SK-N-SH (cell line): ENCODE measurements around the gene TCF23. TPM values are rescaled to one million over a fixed set of nuclear protein-coding genes. Genes with fewer than 3 reads are reported as not detected.

Source experiments
- CTCF ChIA-PET: fragments of 300-600, 350-600 bp; formaldehyde crosslinking; extraction: SDS; loops from one replicate; lab custom pipeline; 2021; lab: Yijun Ruan, JAX
- POLR2A ChIA-PET: fragments of 350-600 bp; sonication (Branson Sonifier 250); formaldehyde crosslinking; extraction: SDS; loops from one replicate; lab custom pipeline; 2020; ENCODE audit warnings: antibody characterized with exemption, inconsistent platforms; lab: Yijun Ruan, JAX
- DNase-seq: peaks from one replicate; pipeline ENCODE4 v3.0.0; 2012
- H2AFZ ChIP-seq: fragments of 200-600 bp; sonication (generic); 2 replicates; pipeline ENCODE4 v1.8.1; 2016; ENCODE audit warnings: antibody characterized with exemption, mild to moderate bottlenecking, low read depth
- H3F3A ChIP-seq: fragments of 200-600 bp; sonication (generic); replicated peaks from 2 replicates; pipeline ENCODE3; 2016; ENCODE audit warnings: antibody characterized with exemption, mild to moderate bottlenecking; ENCODE audit not compliant: insufficient read depth
- H3K27ac ChIP-seq, 2 experiments: fragments of 200-500 bp in 1 of 2; fragments of 200-600 bp in 1 of 2; sonication (Bioruptor generic) in 1 of 2; sonication (generic), shearing (Covaris generic) in 1 of 2; 2 replicates each; pipeline versions ENCODE4 v1.5.1 to v1.6.1; 2014 to 2016; ENCODE audit warnings: low read depth in 2 of 2, inconsistent platforms in 1 of 2, low read length in 1 of 2, mild to moderate bottlenecking in 1 of 2, mixed read lengths in 1 of 2
- H3K27me3 ChIP-seq: fragments of 200-600 bp; sonication (generic), shearing (Covaris generic); 2 replicates; pipeline ENCODE4 v1.6.1; 2016; ENCODE audit warnings: mixed run types; ENCODE audit not compliant: insufficient read depth
- H3K36me3 ChIP-seq, 2 experiments: fragments of 200-500 bp in 1 of 2; fragments of 200-600 bp in 1 of 2; sonication (Bioruptor generic) in 1 of 2; sonication (generic) in 1 of 2; replicated peaks in 1 of 2; 2 replicates each; pipeline versions ENCODE3 to v1.5.1; 2014 to 2016; ENCODE audit warnings: low read length in 1 of 2, mild to moderate bottlenecking in 1 of 2; ENCODE audit not compliant: insufficient read depth in 2 of 2, control insufficient read depth in 1 of 2
- H3K4me1 ChIP-seq, 2 experiments: fragments of 200-500 bp in 1 of 2; fragments of 200-600 bp in 1 of 2; sonication (Bioruptor generic) in 1 of 2; sonication (generic), shearing (Covaris generic) in 1 of 2; 2 replicates each; pipeline versions ENCODE4 v1.5.1 to v1.6.1; 2014 to 2016; ENCODE audit warnings: low read depth in 1 of 2, low read length in 1 of 2, mixed run types in 1 of 2; ENCODE audit not compliant: insufficient read depth in 2 of 2, control insufficient read depth in 1 of 2
- H3K4me2 ChIP-seq: fragments of 200-600 bp; sonication (generic), shearing (Covaris generic); 2 replicates; pipeline ENCODE4 v1.6.1; 2017; ENCODE audit warnings: mixed run types
- H3K4me3 ChIP-seq, 2 experiments: fragments of 200-500 bp in 1 of 2; fragments of 200-600 bp in 1 of 2; sonication (Bioruptor generic) in 1 of 2; sonication (generic), shearing (Covaris generic) in 1 of 2; 2 replicates each; pipeline versions ENCODE4 v1.5.1 to v1.8.1; 2014 to 2016; ENCODE audit warnings: low read depth in 2 of 2, inconsistent platforms in 1 of 2, low read length in 1 of 2, mild to moderate bottlenecking in 1 of 2, mixed read lengths in 1 of 2, moderate library complexity in 1 of 2
- H3K79me2 ChIP-seq: fragments of 200-600 bp; sonication (generic); 2 replicates; pipeline ENCODE4 v1.8.1; 2017; ENCODE audit warnings: mild to moderate bottlenecking; ENCODE audit not compliant: insufficient read depth
- H3K9ac ChIP-seq: fragments of 200-600 bp; sonication (generic); 2 replicates; pipeline ENCODE4 v1.6.1; 2017; ENCODE audit warnings: mixed run types
- H3K9me2 ChIP-seq: fragments of 200-600 bp; sonication (generic); 2 replicates; pipeline ENCODE4 v1.6.1; 2017; ENCODE audit warnings: mixed run types
- H3K9me3 ChIP-seq: fragments of 200-600 bp; sonication (generic); 2 replicates; pipeline ENCODE4 v1.6.1; 2017; ENCODE audit warnings: mixed run types, mild to moderate bottlenecking, moderate library complexity
- H4K20me1 ChIP-seq: fragments of 200-600 bp; sonication (generic); 2 replicates; pipeline ENCODE4 v1.6.1; 2017; ENCODE audit warnings: mild to moderate bottlenecking, mixed run types; ENCODE audit not compliant: insufficient read depth
- ELF1 ChIP-seq: IDR thresholded peaks from 2 replicates; pipeline ENCODE4 v1.4.0; 2012
- EP300 ChIP-seq, 2 experiments: IDR thresholded peaks; 2 replicates each; pipeline versions ENCODE4 v1.4.0 to v1.6.1; 2012; ENCODE audit warnings: borderline replicate concordance in 1 of 2, low read depth in 1 of 2, low read length in 1 of 2
- FOXJ3 ChIP-seq: sonication (generic); formaldehyde crosslinking; IDR thresholded peaks from 2 replicates; pipeline ENCODE4 v1.5.1; 2020; ENCODE audit warnings: mild to moderate bottlenecking, missing genetic modification reagents
- FOXM1 ChIP-seq: IDR thresholded peaks from 2 replicates; pipeline ENCODE4 v1.4.0; 2012; ENCODE audit warnings: low read depth, mild to moderate bottlenecking
- MEF2A ChIP-seq: IDR thresholded peaks from 2 replicates; pipeline ENCODE4 v1.4.0; 2012; ENCODE audit warnings: low read depth, borderline replicate concordance
- MXI1 ChIP-seq: IDR thresholded peaks from 2 replicates; pipeline ENCODE4 v1.6.1; 2012; ENCODE audit warnings: mild to moderate bottlenecking, low read depth, low read length, improper control_type of control experiment
- NRF1 ChIP-seq: IDR thresholded peaks from 2 replicates; pipeline ENCODE4 v1.6.1; 2012; ENCODE audit warnings: low read depth, mild to moderate bottlenecking, low read length
- POLR2AphosphoS5 ChIP-seq: IDR thresholded peaks from 2 replicates; pipeline ENCODE4 v1.6.1; 2012; ENCODE audit warnings: low read depth, low read length
- RCOR1 ChIP-seq: fragments of 150-350 bp; IDR thresholded peaks from 2 replicates; pipeline ENCODE4 v1.6.1; 2017; ENCODE audit warnings: antibody characterized with exemption, low read length
- RXRA ChIP-seq: IDR thresholded peaks from 2 replicates; pipeline ENCODE4 v1.4.0; 2012; ENCODE audit warnings: low read depth, mild to moderate bottlenecking, borderline replicate concordance
- TAF1 ChIP-seq: IDR thresholded peaks from 2 replicates; pipeline ENCODE4 v1.6.1; 2012; ENCODE audit warnings: low read depth, mild to moderate bottlenecking, low read length, moderate library complexity, borderline replicate concordance
- TCF12 ChIP-seq: IDR thresholded peaks from 2 replicates; pipeline ENCODE4 v1.4.0; 2012
- YY1 ChIP-seq: IDR thresholded peaks from 2 replicates; pipeline ENCODE4 v1.4.0; 2012; ENCODE audit warnings: low read depth, mild to moderate bottlenecking
- WGBS: methylation state at CpG from one replicate; pipeline ENCODE4 v1.1.6; 2017; ENCODE audit warnings: low lambda C conversion rate; 5-methylcytosine and 5-hydroxymethylcytosine counted together
- polyA plus RNA-seq, 3 experiments: library from polyadenylated mRNA; depleted of rRNA; stranded (reverse); fragments of >200 nt; gene quantifications; 2 replicates each; pipeline ENCODE4 v1.2.3, GENCODE V29; 2012
- TF ChIP-seq, protein P1 (sequence below): IDR thresholded peaks from 2 replicates; pipeline ENCODE4 v1.4.0; 2012; ENCODE audit warnings: low read depth, borderline replicate concordance
- TF ChIP-seq, protein P2 (sequence below): IDR thresholded peaks from 2 replicates; pipeline ENCODE4; 2012

Gene TCF23
- polyA plus RNA-seq, 1 of the 3 experiments (the other 2 are of a cell fraction), result not detected

DNA sequence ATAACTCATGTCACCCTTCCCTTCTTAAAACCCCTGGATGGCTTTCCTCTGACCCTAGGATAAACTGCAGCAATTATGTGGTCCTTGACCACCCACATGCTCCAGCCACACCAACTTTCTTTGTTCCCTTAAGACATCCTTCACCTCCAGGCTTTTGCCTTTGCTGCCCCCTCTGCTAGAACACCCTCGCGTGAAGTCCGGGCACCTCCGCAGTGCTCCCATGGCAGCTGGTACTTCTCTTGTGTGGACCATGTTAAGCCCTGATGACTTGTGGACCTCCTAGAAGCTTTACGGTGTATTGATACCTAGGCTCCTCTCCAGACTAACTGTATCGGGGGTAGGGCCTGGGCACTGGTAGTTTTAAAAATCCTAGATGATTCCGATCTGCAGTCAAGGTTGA lies 26.0 kb upstream of the TCF23 start (continued):
- no peak for TF ChIP-seq FOXJ3
- no peak for TF ChIP-seq MEF2A
- TF ChIP-seq RXRA, result no peak
- TF ChIP-seq ELF1, result no peak

DNA sequence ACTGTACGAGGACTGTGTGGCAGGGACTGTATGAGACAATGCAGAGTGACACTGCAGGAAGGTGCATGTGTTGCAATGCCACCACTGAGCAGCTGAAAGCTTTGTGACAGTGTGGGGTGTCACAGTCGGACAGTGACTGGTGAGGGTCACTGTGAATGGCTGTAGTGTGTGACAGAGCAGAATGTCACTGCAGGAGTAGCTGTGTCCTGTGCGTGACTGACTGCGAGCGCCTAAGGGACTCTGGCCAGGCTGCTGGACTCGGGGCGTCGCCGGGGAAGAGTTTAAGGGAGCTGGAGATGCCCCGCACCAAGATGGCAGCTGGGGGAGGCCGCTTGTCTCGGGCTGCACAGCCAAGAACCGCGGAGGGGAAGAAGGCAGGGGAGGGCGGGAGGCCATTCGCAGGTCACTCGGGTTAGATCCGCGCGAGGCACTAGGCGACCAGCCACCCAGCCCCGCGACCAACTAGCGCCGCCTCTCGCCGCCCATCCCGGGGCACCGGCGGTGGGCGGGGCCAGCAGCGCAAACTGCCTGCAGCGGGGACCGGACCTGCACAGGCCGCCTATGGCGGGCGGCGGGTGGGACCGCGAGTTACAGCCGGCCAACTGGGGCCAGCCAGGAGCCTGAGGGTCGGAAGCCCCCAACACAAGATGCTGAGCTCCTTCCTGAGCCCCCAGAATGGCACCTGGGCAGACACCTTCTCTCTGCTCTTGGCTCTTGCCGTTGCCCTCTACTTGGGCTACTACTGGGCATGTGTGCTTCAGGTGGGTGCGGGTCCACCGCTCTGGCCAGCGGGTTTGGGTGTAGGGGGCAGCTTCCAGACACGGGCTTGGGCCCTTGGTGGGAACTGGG lies 25.3 kb upstream of the TCF23 start, which contains the start of gene ABHD1:
ABHD1 (plus strand) TSS at position 514 of the 849 bp plus-strand sequence; CDS start at position 648, 134 bp downstream.
- peak within 1 kb of the TSS; percentile 54 to 59 for H3K4me3 ChIP-seq
- H4K20me1 ChIP-seq, result no peaks in the 10 kb centered on the region
- no peaks in the 10 kb centered on the region for H3K9me3 ChIP-seq
- no peak within 1 kb of the TSS for H3K9ac ChIP-seq
- CTCF ChIA-PET, result interaction anchor here (0.7 to 2.5 kb wide), 18 partner anchors 8 to 235 kb away, joined by 3 to 20 read pairs (median 4); partner anchors contain the start of genes KHK and PREB
- no peaks in the 10 kb centered on the region for H3K9me2 ChIP-seq
- no peaks in the 10 kb centered on the region for H3K36me3 ChIP-seq
- peaks cover 0 to 18% of the 10 kb centered on the region in 2 experiments; a peak in 1 of 4 replicates for H3K4me1 ChIP-seq
- no peaks in the 10 kb centered on the region for H3K27me3 ChIP-seq
- DNase-seq, result peak; percentile 94
- H2AFZ ChIP-seq, result peak within 1 kb of the TSS; percentile 94
- H3K79me2 ChIP-seq, result no peaks in the 10 kb centered on the region
- TF ChIP-seq, protein P1, sequence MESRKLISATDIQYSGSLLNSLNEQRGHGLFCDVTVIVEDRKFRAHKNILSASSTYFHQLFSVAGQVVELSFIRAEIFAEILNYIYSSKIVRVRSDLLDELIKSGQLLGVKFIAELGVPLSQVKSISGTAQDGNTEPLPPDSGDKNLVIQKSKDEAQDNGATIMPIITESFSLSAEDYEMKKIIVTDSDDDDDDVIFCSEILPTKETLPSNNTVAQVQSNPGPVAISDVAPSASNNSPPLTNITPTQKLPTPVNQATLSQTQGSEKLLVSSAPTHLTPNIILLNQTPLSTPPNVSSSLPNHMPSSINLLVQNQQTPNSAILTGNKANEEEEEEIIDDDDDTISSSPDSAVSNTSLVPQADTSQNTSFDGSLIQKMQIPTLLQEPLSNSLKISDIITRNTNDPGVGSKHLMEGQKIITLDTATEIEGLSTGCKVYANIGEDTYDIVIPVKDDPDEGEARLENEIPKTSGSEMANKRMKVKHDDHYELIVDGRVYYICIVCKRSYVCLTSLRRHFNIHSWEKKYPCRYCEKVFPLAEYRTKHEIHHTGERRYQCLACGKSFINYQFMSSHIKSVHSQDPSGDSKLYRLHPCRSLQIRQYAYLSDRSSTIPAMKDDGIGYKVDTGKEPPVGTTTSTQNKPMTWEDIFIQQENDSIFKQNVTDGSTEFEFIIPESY, result no peak
- TF ChIP-seq YY1 (peak; percentile 91), POLR2AphosphoS5 (peak; percentile 53), NRF1 (peak; percentile 34), RCOR1 (no peak), TAF1 (peak; percentile 3; the same call in 1 of the 2 replicates), MXI1 (peak; percentile 91)
- H3K4me2 ChIP-seq, result peak within 1 kb of the TSS; percentile 59
- peaks cover 3% of the 10 kb centered on the region for H3F3A ChIP-seq
- 8% methylated on average over 27 of the region's 47 CpGs for WGBS
- peak within 1 kb of the TSS in 1 of 2 experiments; percentile 64; a peak in 1 of 4 replicates for H3K27ac ChIP-seq
- POLR2A ChIA-PET, result interaction anchor here (0.6 to 2.1 kb wide), 7 partner anchors 10 to 51 kb away, joined by 3 to 18 read pairs (median 5); partner anchors contain the start of genes KHK, OST4 and PREB

- CTCF ChIA-PET, result interaction anchor here (0.8 to 2.5 kb wide), 7 partner anchors 9 to 539 kb away, joined by 3 to 20 read pairs (median 7); partner anchors contain the start of genes PREB and SLC4A1AP
- Histone ChIP-seq H3K4me3 (no peak overlapping the region), H3K4me2 (no peak overlapping the region), H2AFZ (no peak overlapping the region), H3F3A (peaks cover 3% of the 10 kb centered on the region), H3K36me3 (peaks cover 0 to 6% of the 10 kb centered on the region in 2 experiments), H4K20me1 (no peaks in the 10 kb centered on the region), H3K27ac (no peak overlapping the region), H3K79me2 (no peaks in the 10 kb centered on the region), H3K9me3 (no peaks in the 10 kb centered on the region), H3K9me2 (no peaks in the 10 kb centered on the region), H3K4me1 (peaks cover 0 to 14% of the 10 kb centered on the region in 2 experiments; a peak in 1 of 4 replicates), H3K27me3 (no peaks in the 10 kb centered on the region), H3K9ac (no peak overlapping the region)
- POLR2A ChIA-PET, result interaction anchor here (0.8 kb wide), 1 partner anchor 25 kb away, joined by 3 read pairs; no protein-coding TSS in a partner anchor
- TF ChIP-seq EP300 (IDR thresholded peaks at IDR 0.05; ENCODE audit: borderline replicate concordance in 1 of 2, low read depth in 1 of 2, low read length in 1 of 2) (no peak), FOXM1 (no peak), RCOR1 (no peak), ELF1 (no peak), TCF12 (no peak)
- TF ChIP-seq, protein P2, sequence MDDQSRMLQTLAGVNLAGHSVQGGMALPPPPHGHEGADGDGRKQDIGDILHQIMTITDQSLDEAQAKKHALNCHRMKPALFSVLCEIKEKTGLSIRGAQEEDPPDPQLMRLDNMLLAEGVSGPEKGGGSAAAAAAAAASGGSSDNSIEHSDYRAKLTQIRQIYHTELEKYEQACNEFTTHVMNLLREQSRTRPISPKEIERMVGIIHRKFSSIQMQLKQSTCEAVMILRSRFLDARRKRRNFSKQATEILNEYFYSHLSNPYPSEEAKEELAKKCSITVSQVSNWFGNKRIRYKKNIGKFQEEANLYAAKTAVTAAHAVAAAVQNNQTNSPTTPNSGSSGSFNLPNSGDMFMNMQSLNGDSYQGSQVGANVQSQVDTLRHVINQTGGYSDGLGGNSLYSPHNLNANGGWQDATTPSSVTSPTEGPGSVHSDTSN, result no peak
- no peak for DNase-seq
- 86% methylated on average over 3 of the region's 3 CpGs for WGBS
These were observed 23.7 kb upstream of the TCF23 start for GRCh38 chr2:27125104-27125503.
